Right renal pelvis (tissue), 4 donors: Measurements from ENCODE around the gene TM4SF1. TPM values are rescaled to one million over a fixed set of nuclear protein-coding genes. Genes with fewer than 3 reads are reported as not detected.
"Not testable (repeated sequence)": the region's sequence is repeated elsewhere in the genome, so short reads cannot be mapped to it uniquely, and the experiment has no call there.

Experiments
- DNase-seq, 4 donors: peaks; one replicate each; pipeline ENCODE4 v3.0.0-alpha.2; 2013; ENCODE audit warnings: low read depth in 4 of 4, low spot score in 3 of 4, missing footprints in 1 of 4
- polyA plus RNA-seq, 4 donors: library from polyadenylated mRNA; unstranded; fragments of 120-200 nt; gene quantifications; one replicate each; pipeline ENCODE4 v1.2.1, GENCODE V29; 2013; ENCODE audit not compliant: insufficient read length in 4 of 4

The TM4SF1 gene
- polyA plus RNA-seq, 4 donors: 62.9 to 84.1 (median 70.8) TPM

GRCh38 chr3:149395107-149396089, 17.9 kb upstream of the TM4SF1 start:
- DNase-seq: no peak

DNA sequence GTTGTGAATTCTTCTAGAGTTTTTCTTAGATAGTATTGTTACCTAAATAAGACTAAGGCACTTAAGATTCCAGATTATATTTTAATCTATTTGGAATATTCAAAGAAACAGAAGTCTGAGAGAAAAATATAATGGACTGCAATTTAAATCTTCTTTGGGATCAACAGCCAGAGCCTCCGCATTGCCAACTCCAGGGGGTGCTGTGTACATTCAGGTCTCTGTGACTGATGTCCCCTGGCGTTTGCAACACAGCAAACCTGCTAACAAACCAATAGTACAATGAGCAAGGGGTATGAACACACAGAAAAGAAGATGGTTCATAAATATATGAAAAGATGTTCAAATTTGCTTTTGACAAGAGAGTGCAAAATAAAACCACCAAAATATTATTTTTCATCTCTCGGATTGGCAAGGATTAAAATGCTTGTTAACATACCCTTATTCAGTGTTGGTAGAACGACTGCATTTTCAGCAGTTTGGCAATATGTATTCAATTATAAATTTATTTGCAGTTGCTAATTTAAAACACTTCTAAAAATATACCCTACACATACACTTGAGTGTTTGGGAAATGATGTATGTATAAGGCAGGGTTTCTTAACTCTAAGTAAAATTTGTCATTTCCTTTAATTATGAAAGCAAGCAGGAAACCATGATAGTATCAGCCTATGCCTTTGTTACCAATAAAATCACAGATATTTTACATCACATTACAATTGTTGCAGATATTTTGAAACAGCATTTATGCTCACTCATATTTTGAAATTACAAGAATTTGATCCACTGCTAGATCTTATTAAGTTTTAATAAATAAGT, 16.1 kb upstream of the TM4SF1 start:
- peak in 1 of 4 donors; percentile 40 for DNase-seq

DNA sequence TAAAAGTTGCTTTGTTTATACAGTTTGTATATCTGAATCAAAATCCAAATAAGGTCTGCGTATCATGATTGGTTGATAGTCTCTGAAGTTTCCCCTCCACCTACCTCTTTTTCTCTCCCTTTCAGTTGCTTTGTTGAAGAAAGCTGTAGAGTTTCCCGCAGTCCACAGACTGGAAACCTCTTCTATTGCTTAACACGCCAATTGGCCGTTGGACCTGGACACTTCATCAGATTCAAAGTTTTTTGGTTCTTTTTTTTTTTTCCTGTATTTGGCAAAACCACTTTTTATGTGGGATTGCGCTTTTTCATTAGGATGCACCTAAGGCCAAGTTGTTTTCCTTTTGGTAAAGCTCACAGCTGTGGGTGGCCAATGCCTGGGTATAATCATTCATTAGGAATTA, 14.5 kb upstream of the TM4SF1 start:
- no peak for DNase-seq

DNA sequence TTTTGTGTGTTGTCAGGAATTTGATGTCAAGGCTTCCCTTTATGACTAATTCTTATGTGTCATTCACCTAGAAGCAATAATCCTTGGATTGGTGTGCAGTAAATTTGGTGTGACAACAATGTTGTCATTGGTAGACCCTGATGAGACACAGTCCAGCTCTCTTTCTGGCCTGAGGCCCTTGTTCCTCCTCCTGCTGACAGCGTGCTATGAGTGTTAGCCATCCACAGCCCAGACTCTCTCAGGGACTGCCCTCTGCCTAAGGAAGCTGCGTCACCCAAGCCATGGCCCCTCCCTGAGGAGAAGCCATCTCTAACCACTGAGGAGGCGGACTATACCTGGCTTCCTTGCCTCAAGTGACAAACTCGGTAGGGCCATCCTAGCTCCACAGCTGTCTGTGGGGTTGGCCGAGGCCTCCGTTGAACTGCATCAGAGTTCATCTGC, 13.3 kb upstream of the TM4SF1 start:
- DNase-seq: no peak

DNA sequence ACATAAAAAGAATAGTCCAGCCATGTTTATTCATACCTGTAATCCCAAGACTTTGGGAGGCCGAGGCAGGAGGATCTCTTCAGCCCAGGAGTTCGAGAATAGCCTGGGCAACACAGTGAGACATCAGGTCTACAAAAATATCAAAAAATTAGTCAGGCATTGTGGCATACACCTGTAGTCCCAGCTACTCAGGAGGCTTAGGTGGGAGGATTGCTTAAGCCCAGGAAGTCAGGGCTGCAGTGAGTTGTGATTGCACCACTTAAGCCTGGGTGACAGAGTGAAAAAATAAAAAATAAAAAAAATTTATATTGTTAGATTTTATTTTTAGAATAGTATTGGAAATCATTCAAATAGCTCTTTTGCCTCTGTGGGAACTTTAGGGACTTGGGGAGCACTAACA, 12.8 kb upstream of the TM4SF1 start:
- no peak for DNase-seq

DNA sequence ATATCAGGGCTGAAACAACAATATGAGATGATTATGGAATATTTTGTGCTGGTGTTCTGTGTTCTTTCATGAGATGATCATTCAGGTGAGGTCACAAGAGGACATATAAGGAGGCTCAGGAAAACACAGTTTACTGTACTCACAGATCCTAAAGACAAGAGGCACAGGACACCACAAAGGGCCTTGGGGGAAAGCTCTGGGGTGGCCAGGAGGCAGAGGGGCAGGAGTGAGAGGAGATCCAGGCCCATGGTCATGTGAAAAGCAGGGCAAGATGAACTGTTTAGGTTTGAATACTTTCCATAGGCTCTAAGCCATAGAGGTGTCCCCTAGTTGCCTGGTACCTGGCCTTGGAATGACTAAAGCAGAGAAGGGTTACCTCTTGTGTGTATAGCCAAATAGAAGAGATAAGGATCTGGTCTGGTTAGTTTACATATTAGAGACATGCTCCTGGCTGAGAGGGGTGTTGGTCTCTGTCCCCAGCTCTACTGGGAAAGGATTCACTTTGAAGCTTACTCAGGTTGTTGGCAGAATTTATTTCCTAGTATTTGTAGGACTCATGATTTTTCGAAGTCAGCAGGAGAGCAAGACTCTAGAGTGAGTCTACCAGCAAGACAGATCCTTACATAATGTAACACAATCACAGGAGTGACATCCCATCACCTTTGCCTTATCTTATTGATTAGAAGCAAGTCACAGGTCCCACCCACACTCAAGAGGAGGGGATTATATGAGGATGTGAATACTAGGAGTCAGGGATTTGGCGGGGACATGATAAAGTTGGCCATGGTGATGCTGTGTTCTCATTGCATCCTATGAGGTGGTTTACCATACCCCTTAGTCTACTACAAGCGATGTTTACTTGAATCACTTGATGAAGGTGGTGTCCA, 11.3 kb upstream of the TM4SF1 start:
- no peak for DNase-seq

DNA sequence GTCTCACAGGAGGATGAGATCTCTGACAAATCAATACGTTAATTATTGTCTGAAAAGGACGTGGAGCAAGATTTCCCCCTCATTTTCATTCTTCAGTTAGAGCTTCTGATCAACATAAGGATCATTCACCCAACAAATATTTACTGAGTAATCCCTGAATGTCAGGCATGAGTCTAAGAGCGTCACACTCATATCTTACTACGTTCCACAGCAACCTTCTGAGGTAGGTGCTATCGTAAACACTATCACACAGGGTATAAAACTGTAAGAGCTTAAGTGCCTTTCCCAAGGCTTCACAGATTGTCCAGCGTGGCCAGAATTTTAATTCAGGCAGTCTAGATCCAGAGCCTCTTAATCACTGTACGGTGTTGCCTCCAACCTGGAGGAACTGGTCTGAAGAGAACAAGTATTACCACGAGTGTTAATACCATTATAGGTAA, 10.6 kb upstream of the TM4SF1 start:
- no peak for DNase-seq

GRCh38 chr3:149386299-149386606, 8.8 kb upstream of the TM4SF1 start:
- DNase-seq: no peak

DNA sequence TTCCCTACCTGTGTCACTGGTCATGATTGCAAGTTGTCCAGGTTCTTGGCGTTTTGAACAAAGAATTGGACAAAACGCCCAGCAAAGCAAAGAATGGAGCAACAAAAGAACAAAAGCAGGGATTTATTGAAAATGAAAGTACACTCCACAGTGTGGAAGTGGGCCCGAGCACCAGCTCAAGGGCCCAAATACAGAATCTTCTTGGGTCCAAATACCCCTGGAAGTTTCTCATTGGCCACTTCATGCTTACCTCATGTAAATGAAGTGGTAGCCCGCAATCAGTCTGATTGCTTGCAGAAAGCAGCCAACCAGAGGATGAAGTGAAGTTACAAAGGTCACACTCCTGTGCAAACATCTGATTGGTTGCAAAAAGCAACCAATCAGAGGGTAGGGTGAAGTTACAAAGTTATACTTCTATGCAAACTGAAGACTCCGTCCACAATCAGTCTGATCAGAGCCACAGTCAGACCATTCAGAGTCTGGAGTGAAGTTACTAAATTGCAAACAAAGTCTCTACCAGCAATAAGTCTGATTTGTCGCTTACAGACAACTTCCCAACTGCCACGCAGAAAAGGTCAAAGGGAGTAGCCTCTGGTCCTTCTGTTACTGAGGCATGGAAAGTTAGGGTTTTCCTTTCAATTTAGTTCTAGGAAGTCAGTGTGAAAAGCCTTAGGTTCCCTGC, 8.3 kb upstream of the TM4SF1 start:
- DNase-seq: no peak

DNA sequence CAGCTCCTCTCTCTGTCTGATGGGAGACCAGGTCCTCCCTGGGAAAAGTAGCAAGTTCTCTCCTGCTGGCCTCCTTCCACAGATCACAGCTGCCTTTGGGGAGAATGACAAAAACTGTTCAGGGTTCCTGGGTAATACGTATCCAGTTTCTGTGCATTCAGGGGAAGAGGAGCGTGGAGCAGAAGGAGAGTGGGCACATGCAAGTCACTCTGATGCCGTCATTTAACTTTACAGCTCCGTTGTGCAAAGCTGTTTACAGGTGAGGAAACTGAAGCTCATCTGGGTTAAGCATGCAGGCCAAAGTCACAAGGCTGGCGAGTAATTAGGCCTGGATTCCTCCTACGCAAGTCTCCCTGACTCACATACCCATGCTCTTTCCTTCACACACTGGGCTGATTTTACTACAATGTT, 7.5 kb upstream of the TM4SF1 start:
- no peak for DNase-seq

- no peak for DNase-seq
Observed at GRCh38 chr3:149384167-149384566, 6.7 kb upstream of the TM4SF1 start.

DNA sequence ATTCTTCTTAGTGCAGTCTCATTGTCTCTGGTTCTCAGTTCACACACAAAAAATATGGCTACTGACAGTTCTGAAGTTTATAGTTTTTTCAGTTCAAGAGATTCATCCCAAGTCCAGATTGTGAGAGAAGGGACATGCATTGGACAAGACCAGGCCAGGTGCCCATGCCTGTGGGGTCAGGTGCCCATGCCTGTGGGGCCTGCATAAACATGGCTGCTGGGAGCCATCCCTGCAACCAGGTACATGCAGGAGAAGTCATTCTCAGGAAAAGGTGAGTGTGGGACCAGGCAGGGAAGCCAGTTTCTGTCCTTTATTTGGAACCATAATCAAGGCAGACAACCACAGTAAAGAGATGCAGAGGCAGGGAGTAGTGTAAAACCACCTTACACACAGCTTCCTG, 6.3 kb upstream of the TM4SF1 start:
- DNase-seq: no peak

GRCh38 chr3:149382518-149382917, 5.1 kb upstream of the TM4SF1 start:
- DNase-seq: no peak

DNA sequence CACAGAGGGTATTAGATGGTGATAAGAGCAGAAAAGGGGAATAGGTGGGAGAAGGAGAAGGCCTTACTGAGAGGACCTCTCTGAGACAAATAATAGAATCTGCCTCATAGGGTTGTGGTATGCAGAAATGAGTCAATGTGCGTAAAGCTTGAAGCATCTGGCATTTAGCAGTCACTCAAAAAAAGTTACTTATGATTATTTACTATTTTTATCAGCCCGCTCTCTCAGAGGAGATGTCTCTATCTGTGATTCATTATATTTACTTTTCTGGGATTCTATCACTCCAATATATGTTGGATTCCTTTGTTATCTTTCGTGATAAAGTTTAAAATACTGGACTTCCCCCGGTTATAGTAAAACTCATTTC, 4.6 kb upstream of the TM4SF1 start:
- no peak for DNase-seq

- no peak for DNase-seq
Observed at GRCh38 chr3:149381173-149382100, 4.0 kb upstream of the TM4SF1 start.

GRCh38 chr3:149380220-149380619, 2.8 kb upstream of the TM4SF1 start:
- DNase-seq: not testable (repeated sequence)

DNA sequence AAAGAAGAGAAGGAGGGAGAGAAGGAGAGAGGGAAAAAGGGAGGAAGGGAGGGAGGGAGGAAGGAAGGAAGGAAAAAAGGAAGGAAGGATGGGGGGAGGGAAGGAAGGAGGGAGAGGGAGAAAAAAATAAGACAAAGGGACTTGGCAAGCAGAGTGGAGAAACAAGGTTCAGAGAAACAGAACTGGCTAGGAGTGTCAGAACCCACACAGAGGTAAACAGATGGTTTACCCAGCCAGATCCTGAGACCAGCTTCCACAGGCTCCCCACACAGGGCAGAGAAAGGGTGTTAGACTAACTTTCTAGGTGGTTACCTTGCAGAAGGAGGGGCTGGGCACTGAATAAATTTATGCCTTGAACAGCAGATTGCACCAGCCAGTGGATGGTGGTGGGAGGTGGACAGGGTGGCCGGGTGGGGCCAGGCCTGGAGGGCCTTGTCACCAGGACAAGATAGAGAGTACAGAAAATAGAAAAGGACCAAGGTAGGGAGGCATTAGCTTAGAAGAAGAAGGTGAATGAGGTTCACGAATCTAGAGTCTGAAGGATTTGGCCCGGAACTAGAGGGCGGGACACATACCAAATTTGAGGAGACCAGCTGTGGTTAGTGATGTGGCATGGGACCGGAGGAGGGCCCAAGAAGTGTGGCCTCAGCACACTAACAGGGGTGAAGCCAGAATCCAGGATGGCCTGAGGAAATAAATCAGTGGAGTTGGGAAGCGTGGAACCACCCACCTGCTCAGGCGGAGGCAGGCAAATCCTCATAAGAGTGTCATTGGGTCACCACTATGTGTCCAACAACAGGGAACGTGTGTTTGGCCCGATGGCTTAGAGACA, 1.2 kb upstream of the TM4SF1 start:
- DNase-seq: no peak

- no peak for DNase-seq
Observed at GRCh38 chr3:149376718-149377407, 586 bp downstream of the TM4SF1 start.
